Activated gamma-delta T cell (primary cell): ENCODE results near the gene KRT34.

Experiments
- DNase-seq: peaks from one replicate; lab custom pipeline; 2025; lab: John Stamatoyannopoulos, UW

KRT34 gene

GRCh38 chr17:41332239-41332638 lies 49.9 kb downstream of the KRT34 start:
- DNase-seq, result no peak

DNA sequence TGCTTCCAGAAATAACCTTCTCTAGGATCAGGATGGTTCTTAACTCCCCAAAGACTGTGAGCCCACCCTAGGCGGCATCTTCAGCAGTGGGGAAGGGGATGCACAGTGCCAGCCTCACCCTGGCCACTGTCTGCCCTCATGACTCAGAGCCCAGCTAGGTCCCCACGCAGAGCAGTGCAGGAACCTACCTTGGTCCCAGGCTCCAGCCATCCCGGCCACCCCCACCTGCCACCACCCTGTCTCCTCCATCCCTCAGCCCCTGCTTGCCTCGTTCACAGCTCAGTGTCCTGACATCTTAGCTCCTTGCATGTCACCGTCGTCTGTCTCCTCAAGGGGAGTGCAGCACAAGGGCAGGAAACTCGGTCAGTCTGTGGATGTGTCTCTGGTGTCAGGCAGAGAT lies 50.5 kb downstream of the KRT34 start:
- DNase-seq, result no peak

GRCh38 chr17:41329279-41329948 lies 52.7 kb downstream of the KRT34 start:
- no peak for DNase-seq

GRCh38 chr17:41328207-41328606 lies 53.9 kb downstream of the KRT34 start:
- no peak for DNase-seq
